ENCODE data around the gene CNTN4.

- TF ChIP-seq CTCF (IDR thresholded peaks at IDR 0.05) (no peak), POLR2A (IDR thresholded peaks at IDR 0.05) (no peak), EP300 (IDR thresholded peaks at IDR 0.05) (no peak)
Measured at GRCh38 chr3:3097958-3098357, 999.3 kb downstream of the CNTN4 start.

All from tibial nerve (tissue), 4 donors.